Mammary epithelial cell (primary cell): ENCODE results near the gene ZGPAT.

Experiments used
- EZH2 ChIP-seq: IDR thresholded peaks from 2 replicates; pipeline ENCODE4 v1.6.1; 2012; ENCODE audit warnings: low read length, inconsistent platforms, borderline replicate concordance
- TF ChIP-seq, protein P1 (sequence below), 2 donors: IDR thresholded peaks in 1 of 2; conservative IDR thresholded peaks in 1 of 2; 2 replicates each; pipeline ENCODE4 v1.5.1; 2011 to 2012; ENCODE audit warnings: inconsistent platforms in 2 of 2, low read length in 2 of 2, mild to moderate bottlenecking in 2 of 2, control low read depth in 1 of 2, low read depth in 1 of 2; ENCODE audit not compliant: insufficient read depth in 1 of 2; ENCODE audit errors: extremely low read depth in 1 of 2

DNA sequence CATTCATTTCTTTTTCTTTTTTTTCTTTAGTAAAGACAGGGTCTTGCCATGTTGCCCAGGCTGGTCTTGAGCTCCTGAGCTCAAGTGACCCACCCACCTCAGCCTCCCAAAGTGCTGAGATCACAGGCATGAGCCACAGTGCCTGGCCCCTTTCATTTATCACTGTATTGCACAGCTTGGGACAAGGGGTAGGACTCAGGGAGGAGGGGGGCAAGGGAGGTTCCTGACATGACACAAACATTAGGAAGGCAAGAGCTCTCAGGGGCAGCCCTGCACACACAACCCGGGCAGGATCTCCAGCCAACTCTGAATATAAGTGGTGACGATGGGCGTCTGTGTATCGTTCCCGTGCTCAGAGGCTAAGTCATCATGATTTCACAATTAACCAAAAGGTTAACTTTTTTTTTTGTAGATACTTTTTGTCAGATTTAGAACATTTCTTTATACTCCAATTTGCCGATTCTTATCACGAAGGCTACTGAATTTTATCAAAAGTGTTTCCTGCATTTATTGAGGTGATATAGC is 51.6 kb downstream of the ZGPAT start:
- TF ChIP-seq, protein P1, sequence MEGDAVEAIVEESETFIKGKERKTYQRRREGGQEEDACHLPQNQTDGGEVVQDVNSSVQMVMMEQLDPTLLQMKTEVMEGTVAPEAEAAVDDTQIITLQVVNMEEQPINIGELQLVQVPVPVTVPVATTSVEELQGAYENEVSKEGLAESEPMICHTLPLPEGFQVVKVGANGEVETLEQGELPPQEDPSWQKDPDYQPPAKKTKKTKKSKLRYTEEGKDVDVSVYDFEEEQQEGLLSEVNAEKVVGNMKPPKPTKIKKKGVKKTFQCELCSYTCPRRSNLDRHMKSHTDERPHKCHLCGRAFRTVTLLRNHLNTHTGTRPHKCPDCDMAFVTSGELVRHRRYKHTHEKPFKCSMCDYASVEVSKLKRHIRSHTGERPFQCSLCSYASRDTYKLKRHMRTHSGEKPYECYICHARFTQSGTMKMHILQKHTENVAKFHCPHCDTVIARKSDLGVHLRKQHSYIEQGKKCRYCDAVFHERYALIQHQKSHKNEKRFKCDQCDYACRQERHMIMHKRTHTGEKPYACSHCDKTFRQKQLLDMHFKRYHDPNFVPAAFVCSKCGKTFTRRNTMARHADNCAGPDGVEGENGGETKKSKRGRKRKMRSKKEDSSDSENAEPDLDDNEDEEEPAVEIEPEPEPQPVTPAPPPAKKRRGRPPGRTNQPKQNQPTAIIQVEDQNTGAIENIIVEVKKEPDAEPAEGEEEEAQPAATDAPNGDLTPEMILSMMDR (conservative IDR thresholded peaks at IDR 0.05 in 1 of 2, IDR thresholded peaks at IDR 0.05 in 1 of 2; ENCODE audit: extremely low read depth in 1 of 2, insufficient read depth in 1 of 2, low read depth in 1 of 2, low read length in 2 of 2) = no peak
- TF ChIP-seq EZH2 = no peak
